Cardiac muscle cell (in vitro differentiated cells and primary cell): ENCODE results near the gene KANK2. TPM values are rescaled to one million over a fixed set of nuclear protein-coding genes. Genes with fewer than 3 reads are reported as not detected.

Experiments used
- DNase-seq, 2 donors: peaks; one replicate each; pipeline versions ENCODE4 v3.0.0 to v3.0.0-alpha.2; 2010 to 2017; ENCODE audit warnings: low read depth in 1 of 2, low spot score in 1 of 2
- H3K27ac ChIP-seq: fragments of 200-600 bp; sonication (generic); 2 replicates; pipeline ENCODE4 v1.5.1; 2016
- H3K27me3 ChIP-seq: fragments of 200-600 bp; sonication (generic); 2 replicates; pipeline ENCODE4 v1.6.0; 2016; ENCODE audit warnings: control low read depth
- H3K36me3 ChIP-seq: fragments of 200-600 bp; sonication (generic); 2 replicates; pipeline ENCODE4 v1.5.1; 2016; ENCODE audit warnings: control low read depth
- H3K4me1 ChIP-seq: fragments of 200-600 bp; sonication (generic); 2 replicates; pipeline ENCODE4 v1.8.1; 2017; ENCODE audit warnings: low read depth, mild to moderate bottlenecking, mixed run types
- H3K4me3 ChIP-seq: fragments of 200-600 bp; sonication (generic); 2 replicates; pipeline ENCODE4 v1.5.1; 2016; ENCODE audit warnings: mild to moderate bottlenecking
- H3K9me3 ChIP-seq: fragments of 200-600 bp; sonication (generic); 2 replicates; pipeline ENCODE4 v1.5.1; 2017; ENCODE audit warnings: low read depth, mild to moderate bottlenecking, control low read depth
- CTCF ChIP-seq: IDR thresholded peaks from 2 replicates; pipeline ENCODE4 v1.5.1; 2012; ENCODE audit warnings: low read depth, mild to moderate bottlenecking, low read length
- polyA plus RNA-seq: library from polyadenylated mRNA; unstranded; fragments of >200 nt; fragmentation: Nextera tagmentation; extraction: Ambion mirVana; gene quantifications from 2 replicates; pipeline ENCODE4 v1.2.1, GENCODE V29; 2016
- total RNA-seq: library from RNA; depleted of rRNA; stranded (reverse); fragments of >200 nt; gene quantifications from 2 replicates; pipeline ENCODE4 v1.2.3, GENCODE V29; 2016

KANK2 gene
- total and polyA plus RNA-seq, 2 experiments from 2014 or later: 38.9 to 106 TPM

GRCh38 chr19:11173516-11174155, 23.7 kb downstream of the KANK2 start:
- H3K4me3 ChIP-seq: no peak overlapping the region
- no peaks in the 10 kb centered on the region for H3K9me3 ChIP-seq
- no peak for TF ChIP-seq CTCF
- no peaks in the 10 kb centered on the region for H3K4me1 ChIP-seq
- H3K27ac ChIP-seq: no peak overlapping the region
- peaks cover 24% of the 10 kb centered on the region for H3K36me3 ChIP-seq
- no peak for DNase-seq
- no peaks in the 10 kb centered on the region for H3K27me3 ChIP-seq

GRCh38 chr19:11172576-11172975, 24.8 kb downstream of the KANK2 start:
- no peak overlapping the region for H3K27ac ChIP-seq
- no peak for TF ChIP-seq CTCF
- no peak overlapping the region for H3K4me3 ChIP-seq
- H3K27me3 ChIP-seq: no peaks in the 10 kb centered on the region
- no peaks in the 10 kb centered on the region for H3K4me1 ChIP-seq
- DNase-seq: no peak
- H3K36me3 ChIP-seq: peaks cover 27% of the 10 kb centered on the region
- no peaks in the 10 kb centered on the region for H3K9me3 ChIP-seq

GRCh38 chr19:11171144-11171543, 26.2 kb downstream of the KANK2 start:
- Histone ChIP-seq H3K4me3 (no peak overlapping the region), H3K27ac (no peak overlapping the region), H3K4me1 (no peaks in the 10 kb centered on the region), H3K27me3 (no peaks in the 10 kb centered on the region), H3K9me3 (no peaks in the 10 kb centered on the region), H3K36me3 (peaks cover 27% of the 10 kb centered on the region)
- TF ChIP-seq CTCF: no peak
- no peak for DNase-seq

- H3K36me3 ChIP-seq: peaks cover 25% of the 10 kb centered on the region
- DNase-seq: peak in 1 of 2 donors; percentile 84
- H3K9me3 ChIP-seq: no peaks in the 10 kb centered on the region
- H3K27me3 ChIP-seq: no peaks in the 10 kb centered on the region
- no peak overlapping the region for H3K27ac ChIP-seq
- TF ChIP-seq CTCF: no peak
- no peak overlapping the region for H3K4me3 ChIP-seq
- H3K4me1 ChIP-seq: no peaks in the 10 kb centered on the region
Measured at GRCh38 chr19:11169896-11170678, 27.3 kb downstream of the KANK2 start.

- Histone ChIP-seq H3K36me3 (peaks cover 24% of the 10 kb centered on the region), H3K4me1 (peaks cover 9% of the 10 kb centered on the region), H3K4me3 (no peak overlapping the region), H3K27me3 (no peaks in the 10 kb centered on the region), H3K9me3 (no peaks in the 10 kb centered on the region), H3K27ac (no peak overlapping the region)
- TF ChIP-seq CTCF: no peak
- DNase-seq: peak in 1 of 2 donors; percentile 77
Measured at GRCh38 chr19:11168568-11168967, 28.8 kb downstream of the KANK2 start.
